Measurements from ENCODE around the gene JARID2. TPM values are rescaled to one million over a fixed set of nuclear protein-coding genes. Genes with fewer than 3 reads are reported as not detected.
A peak's percentile ranks its signal among the peaks of the same experiment; 100 is the strongest.

Gene JARID2
- total and polyA plus RNA-seq, 4 donors: 15.4 to 25.5 (median 23.1) TPM

DNA sequence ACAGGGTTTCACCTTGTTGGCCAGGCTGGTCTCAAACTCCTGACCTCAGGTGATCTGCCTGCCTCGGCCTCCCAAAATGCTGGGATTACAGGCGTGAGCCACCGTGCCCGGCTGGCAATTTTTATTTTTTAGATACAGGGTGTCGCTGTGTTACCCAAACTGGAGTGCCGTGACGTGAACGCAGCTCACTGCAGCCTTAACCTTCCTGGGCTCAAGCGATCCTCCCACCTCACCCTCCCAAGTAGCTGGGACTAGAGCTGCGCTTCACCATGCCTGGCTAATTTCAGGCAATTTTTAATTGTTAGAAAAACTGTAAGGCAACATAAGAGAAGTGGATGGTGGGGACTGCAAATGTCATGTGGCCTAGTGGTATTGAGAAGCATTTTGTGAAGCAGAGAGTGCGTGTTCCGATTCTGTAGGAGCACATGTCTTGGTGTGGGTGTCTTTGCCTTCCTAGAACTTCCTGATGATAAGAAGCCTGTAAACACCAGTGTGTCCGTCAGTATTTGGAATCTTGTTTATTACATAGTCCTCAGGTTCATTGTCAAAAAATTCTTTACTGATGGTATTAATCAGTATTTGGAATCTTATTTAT is 18.0 kb downstream of the JARID2 start:
- DNase-seq (ENCODE audit: low read depth in 4 of 6, low spot score in 6 of 6): no peak
- peaks cover 51% of the 10 kb centered on the region for H3K4me1 ChIP-seq (ENCODE audit: control insufficient read depth, insufficient read depth, low read length)
- H3K27ac ChIP-seq (ENCODE audit: low read depth, low read length): no peak overlapping the region
- H3K9me3 ChIP-seq (ENCODE audit: control insufficient read depth, insufficient read depth, low read length): no peaks in the 10 kb centered on the region
- no peaks in the 10 kb centered on the region for H3K27me3 ChIP-seq (ENCODE audit: control insufficient read depth, insufficient read depth, low read length)
- H3K4me3 ChIP-seq (ENCODE audit: low read depth, low read length): no peak overlapping the region
- H3K36me3 ChIP-seq (ENCODE audit: control insufficient read depth, insufficient read depth, low read length): no peaks in the 10 kb centered on the region
- WGBS (ENCODE audit: insufficient coverage): 88% methylated on average over 7 of the region's 13 CpGs

- peaks cover 54% of the 10 kb centered on the region for H3K4me1 ChIP-seq (ENCODE audit: control insufficient read depth, insufficient read depth, low read length)
- no peaks in the 10 kb centered on the region for H3K36me3 ChIP-seq (ENCODE audit: control insufficient read depth, insufficient read depth, low read length)
- no peaks in the 10 kb centered on the region for H3K27me3 ChIP-seq (ENCODE audit: control insufficient read depth, insufficient read depth, low read length)
- no peak overlapping the region for H3K4me3 ChIP-seq (ENCODE audit: low read depth, low read length)
- H3K9me3 ChIP-seq (ENCODE audit: control insufficient read depth, insufficient read depth, low read length): no peaks in the 10 kb centered on the region
- WGBS (ENCODE audit: insufficient coverage): no CpG with 5 or more reads among the region's 3 CpGs
- DNase-seq (ENCODE audit: low read depth in 4 of 6, low spot score in 6 of 6): no peak
- peak overlapping the region; percentile 64 for H3K27ac ChIP-seq (ENCODE audit: low read depth, low read length)
These were observed 18.5 kb downstream of the JARID2 start for GRCh38 chr6:15264412-15264811.

GRCh38 chr6:15264902-15265761 is 19.3 kb downstream of the JARID2 start:
- 5% methylated on average over 5 of the region's 7 CpGs for WGBS (ENCODE audit: insufficient coverage)
- Histone ChIP-seq H3K27ac (ENCODE audit: low read depth, low read length) (peak overlapping the region; percentile 64), H3K36me3 (ENCODE audit: control insufficient read depth, insufficient read depth, low read length) (no peaks in the 10 kb centered on the region), H3K9me3 (ENCODE audit: control insufficient read depth, insufficient read depth, low read length) (no peaks in the 10 kb centered on the region), H3K4me3 (ENCODE audit: low read depth, low read length) (no peak overlapping the region), H3K4me1 (ENCODE audit: control insufficient read depth, insufficient read depth, low read length) (peaks cover 61% of the 10 kb centered on the region), H3K27me3 (ENCODE audit: control insufficient read depth, insufficient read depth, low read length) (no peaks in the 10 kb centered on the region)
- peak in 3 of 6 donors; percentile 76 to 94 (median 94) for DNase-seq (ENCODE audit: low read depth in 4 of 6, low spot score in 6 of 6)

DNA sequence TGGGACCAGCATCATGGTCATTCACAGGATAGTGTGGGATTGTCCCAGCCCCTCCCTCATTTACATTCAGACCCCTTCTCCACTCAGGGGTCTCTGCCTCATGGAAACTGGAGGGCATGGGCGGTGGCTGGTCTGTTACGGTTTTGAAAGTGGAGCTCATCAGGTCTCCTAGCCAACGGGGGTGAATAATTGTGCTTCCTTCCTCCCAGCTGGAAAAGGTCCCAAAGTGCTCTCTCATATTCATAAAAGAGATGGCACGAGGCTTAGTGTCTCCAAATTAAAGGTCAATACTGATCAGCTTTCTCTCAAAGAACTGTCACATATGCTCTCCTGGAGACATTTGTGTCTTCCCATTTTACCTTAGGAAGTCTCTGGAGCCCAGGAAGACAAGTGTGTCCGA is 19.9 kb downstream of the JARID2 start:
- Histone ChIP-seq H3K9me3 (ENCODE audit: control insufficient read depth, insufficient read depth, low read length) (no peaks in the 10 kb centered on the region), H3K4me3 (ENCODE audit: low read depth, low read length) (no peak overlapping the region), H3K36me3 (ENCODE audit: control insufficient read depth, insufficient read depth, low read length) (no peaks in the 10 kb centered on the region), H3K27ac (ENCODE audit: low read depth, low read length) (peak overlapping the region; percentile 27), H3K27me3 (ENCODE audit: control insufficient read depth, insufficient read depth, low read length) (no peaks in the 10 kb centered on the region), H3K4me1 (ENCODE audit: control insufficient read depth, insufficient read depth, low read length) (peaks cover 62% of the 10 kb centered on the region)
- DNase-seq (ENCODE audit: low read depth in 4 of 6, low spot score in 6 of 6): no peak
- WGBS (ENCODE audit: insufficient coverage): 30% methylated on average over 2 of the region's 5 CpGs

- 73% methylated on average over 3 of the region's 11 CpGs for WGBS (ENCODE audit: insufficient coverage)
- Histone ChIP-seq H3K36me3 (ENCODE audit: control insufficient read depth, insufficient read depth, low read length) (no peaks in the 10 kb centered on the region), H3K9me3 (ENCODE audit: control insufficient read depth, insufficient read depth, low read length) (no peaks in the 10 kb centered on the region), H3K4me1 (ENCODE audit: control insufficient read depth, insufficient read depth, low read length) (peaks cover 57% of the 10 kb centered on the region), H3K27me3 (ENCODE audit: control insufficient read depth, insufficient read depth, low read length) (no peaks in the 10 kb centered on the region), H3K27ac (ENCODE audit: low read depth, low read length) (peak overlapping the region; percentile 6), H3K4me3 (ENCODE audit: low read depth, low read length) (no peak overlapping the region)
- no peak for DNase-seq (ENCODE audit: low read depth in 4 of 6, low spot score in 6 of 6)
These were observed 20.6 kb downstream of the JARID2 start for GRCh38 chr6:15266423-15266996.

DNA sequence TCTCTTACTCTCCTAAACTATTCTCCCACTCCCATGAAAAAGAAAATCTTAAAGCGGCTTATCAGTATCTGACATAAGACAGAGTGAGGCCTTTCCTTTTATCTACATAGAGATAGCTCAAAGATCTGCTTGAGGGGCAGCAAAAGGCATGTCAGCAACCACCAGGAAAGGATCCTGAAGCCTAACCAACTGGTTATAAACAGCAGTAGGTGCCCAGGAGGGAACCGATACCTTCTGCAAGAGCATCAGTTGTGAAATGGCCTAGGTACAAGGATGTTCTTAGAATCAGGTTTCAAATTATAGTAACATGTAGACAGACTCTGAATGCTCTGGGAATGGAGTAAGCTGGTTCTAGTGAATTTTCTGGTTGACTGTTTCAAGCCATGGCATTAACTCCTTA is 21.4 kb downstream of the JARID2 start:
- Histone ChIP-seq H3K36me3 (ENCODE audit: control insufficient read depth, insufficient read depth, low read length) (no peaks in the 10 kb centered on the region), H3K4me1 (ENCODE audit: control insufficient read depth, insufficient read depth, low read length) (peaks cover 56% of the 10 kb centered on the region), H3K9me3 (ENCODE audit: control insufficient read depth, insufficient read depth, low read length) (no peaks in the 10 kb centered on the region), H3K27me3 (ENCODE audit: control insufficient read depth, insufficient read depth, low read length) (no peaks in the 10 kb centered on the region), H3K27ac (ENCODE audit: low read depth, low read length) (no peak overlapping the region), H3K4me3 (ENCODE audit: low read depth, low read length) (no peak overlapping the region)
- WGBS (ENCODE audit: insufficient coverage): 100% methylated on average over 1 of the region's 2 CpGs
- no peak for DNase-seq (ENCODE audit: low read depth in 4 of 6, low spot score in 6 of 6)

- H3K36me3 ChIP-seq (ENCODE audit: control insufficient read depth, insufficient read depth, low read length): no peaks in the 10 kb centered on the region
- 33% methylated on average over 4 of the region's 10 CpGs for WGBS (ENCODE audit: insufficient coverage)
- peak overlapping the region; percentile 49 for H3K27ac ChIP-seq (ENCODE audit: low read depth, low read length)
- H3K9me3 ChIP-seq (ENCODE audit: control insufficient read depth, insufficient read depth, low read length): no peaks in the 10 kb centered on the region
- peaks cover 51% of the 10 kb centered on the region for H3K4me1 ChIP-seq (ENCODE audit: control insufficient read depth, insufficient read depth, low read length)
- H3K4me3 ChIP-seq (ENCODE audit: low read depth, low read length): no peak overlapping the region
- no peaks in the 10 kb centered on the region for H3K27me3 ChIP-seq (ENCODE audit: control insufficient read depth, insufficient read depth, low read length)
- DNase-seq (ENCODE audit: low read depth in 4 of 6, low spot score in 6 of 6): peak in 2 of 6 donors; percentile 70 to 82
These were observed 22.5 kb downstream of the JARID2 start for GRCh38 chr6:15268137-15268908.

GRCh38 chr6:15269011-15269410 is 23.1 kb downstream of the JARID2 start:
- Histone ChIP-seq H3K36me3 (ENCODE audit: control insufficient read depth, insufficient read depth, low read length) (no peaks in the 10 kb centered on the region), H3K27ac (ENCODE audit: low read depth, low read length) (peak overlapping the region; percentile 49), H3K4me3 (ENCODE audit: low read depth, low read length) (no peak overlapping the region), H3K27me3 (ENCODE audit: control insufficient read depth, insufficient read depth, low read length) (no peaks in the 10 kb centered on the region), H3K9me3 (ENCODE audit: control insufficient read depth, insufficient read depth, low read length) (no peaks in the 10 kb centered on the region), H3K4me1 (ENCODE audit: control insufficient read depth, insufficient read depth, low read length) (peaks cover 46% of the 10 kb centered on the region)
- DNase-seq (ENCODE audit: low read depth in 4 of 6, low spot score in 6 of 6): no peak
- no CpG with 5 or more reads among the region's 4 CpGs for WGBS (ENCODE audit: insufficient coverage)

- DNase-seq (ENCODE audit: low read depth in 4 of 6, low spot score in 6 of 6): no peak
- WGBS (ENCODE audit: insufficient coverage): no CpG with 5 or more reads among the region's 1 CpG
- Histone ChIP-seq H3K36me3 (ENCODE audit: control insufficient read depth, insufficient read depth, low read length) (no peaks in the 10 kb centered on the region), H3K4me3 (ENCODE audit: low read depth, low read length) (no peak overlapping the region), H3K27ac (ENCODE audit: low read depth, low read length) (no peak overlapping the region), H3K9me3 (ENCODE audit: control insufficient read depth, insufficient read depth, low read length) (no peaks in the 10 kb centered on the region), H3K27me3 (ENCODE audit: control insufficient read depth, insufficient read depth, low read length) (no peaks in the 10 kb centered on the region), H3K4me1 (ENCODE audit: control insufficient read depth, insufficient read depth, low read length) (peaks cover 46% of the 10 kb centered on the region)
These were observed 23.8 kb downstream of the JARID2 start for GRCh38 chr6:15269619-15270018.
